ENCODE measurements around the gene PIP4K2C.
"Not testable (repeated sequence)": the region's sequence is repeated elsewhere in the genome, so short reads cannot be mapped to it uniquely, and the experiment has no call there.

Gene PIP4K2C

DNA sequence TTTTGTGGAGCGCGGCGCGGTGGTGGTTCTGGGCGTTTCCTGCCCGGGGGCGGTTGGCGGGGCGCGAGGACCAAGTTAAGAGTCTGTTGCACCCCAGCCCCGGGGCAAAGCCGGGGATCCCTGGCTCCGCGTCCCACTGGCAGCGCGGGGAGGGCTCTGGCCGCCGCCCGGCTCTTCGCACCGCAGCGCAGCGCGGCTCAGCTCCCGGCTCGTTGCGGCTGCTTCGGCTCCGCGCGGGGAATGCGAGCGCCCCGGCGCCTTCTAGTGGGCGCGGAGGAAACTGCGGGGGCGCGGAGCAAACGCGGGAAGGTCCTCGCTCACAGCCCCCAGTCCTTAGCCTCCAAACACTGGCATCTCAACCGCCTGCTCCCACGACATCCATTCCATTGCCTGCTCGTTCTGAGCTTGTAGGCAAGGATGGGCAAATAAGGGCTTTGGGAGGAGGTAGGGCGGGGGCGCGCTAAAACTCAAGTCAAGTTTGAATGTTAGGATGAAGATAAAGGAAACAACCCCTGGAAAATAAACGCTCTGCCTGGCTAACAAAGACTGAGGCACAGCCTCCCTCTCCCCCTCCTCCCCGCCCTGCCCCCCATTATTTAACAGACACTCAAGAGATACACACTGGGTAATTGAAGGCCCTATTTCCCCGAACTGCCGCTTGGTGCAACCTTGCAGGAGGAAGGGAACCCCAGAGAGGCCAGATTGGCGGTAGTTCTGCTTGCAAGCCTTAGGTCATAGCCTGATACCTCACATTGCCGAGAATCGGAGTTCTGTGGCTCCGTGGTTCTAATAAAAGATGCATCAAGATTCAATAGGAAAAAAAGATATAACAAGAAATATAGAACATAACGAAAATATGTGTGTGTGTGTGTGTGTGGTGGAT lies 42.2 kb downstream of the PIP4K2C start, which contains the start of gene B4GALNT1:
Gene B4GALNT1, minus strand, starts transcription at position 244 of the 883 bp plus-strand sequence. CDS start 1,069 bp downstream, outside the sequence.
- Histone ChIP-seq H3K36me3 (ENCODE audit: low read depth) (no peaks in the 10 kb centered on the region), H3K27ac (ENCODE audit: poor library complexity, severe bottlenecking) (no peak within 1 kb of the TSS), H3K27me3 (ENCODE audit: insufficient read depth, poor library complexity, severe bottlenecking) (peaks cover 3% of the 10 kb centered on the region), H3K4me3 (ENCODE audit: severe bottlenecking) (peak within 1 kb of the TSS; percentile 48), H3K4me1 (ENCODE audit: insufficient read depth, poor library complexity, severe bottlenecking) (no peaks in the 10 kb centered on the region), H3K9me3 (ENCODE audit: severe bottlenecking) (no peaks in the 10 kb centered on the region)
- ATAC-seq (ENCODE audit: low read depth) (peak; percentile 82), DNase-seq (ENCODE audit: low spot score) (peak; percentile 60)
- TF ChIP-seq CTCF (IDR thresholded peaks at IDR 0.05; ENCODE audit: poor library complexity, severe bottlenecking), result peak; percentile 92

- not testable (repeated sequence) for ATAC-seq (ENCODE audit: low read depth); H3K9me3 ChIP-seq (ENCODE audit: severe bottlenecking); H3K4me3 ChIP-seq (ENCODE audit: severe bottlenecking); H3K36me3 ChIP-seq (ENCODE audit: low read depth); H3K27me3 ChIP-seq (ENCODE audit: insufficient read depth, poor library complexity, severe bottlenecking); H3K4me1 ChIP-seq (ENCODE audit: insufficient read depth, poor library complexity, severe bottlenecking); DNase-seq (ENCODE audit: low spot score); H3K27ac ChIP-seq (ENCODE audit: poor library complexity, severe bottlenecking)
These were observed 45.7 kb downstream of the PIP4K2C start for GRCh38 chr12:57636731-57637130.

DNA sequence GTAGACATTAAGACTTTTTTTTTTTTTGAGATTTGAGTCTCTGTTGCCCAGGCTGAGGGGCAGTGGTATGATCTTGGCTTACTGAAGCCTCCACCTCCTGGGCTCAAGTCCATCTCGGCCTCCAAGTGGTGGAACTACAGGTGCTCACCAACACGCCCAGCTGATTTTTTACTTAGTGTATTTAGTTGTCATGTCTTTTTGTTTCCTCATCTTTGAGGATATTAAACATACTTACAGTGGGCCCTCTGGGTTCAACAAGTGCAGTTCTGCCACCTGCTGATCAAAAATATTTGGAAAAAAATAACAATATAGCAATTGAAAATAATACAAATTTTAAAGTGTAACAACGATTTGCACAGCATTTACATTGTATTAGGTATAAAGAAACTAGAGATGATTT lies 46.4 kb downstream of the PIP4K2C start:
- no peak overlapping the region for H3K27ac ChIP-seq (ENCODE audit: poor library complexity, severe bottlenecking)
- no peaks in the 10 kb centered on the region for H3K36me3 ChIP-seq (ENCODE audit: low read depth)
- H3K27me3 ChIP-seq (ENCODE audit: insufficient read depth, poor library complexity, severe bottlenecking), result peaks cover 7% of the 10 kb centered on the region
- H3K9me3 ChIP-seq (ENCODE audit: severe bottlenecking), result no peaks in the 10 kb centered on the region
- no peak for DNase-seq (ENCODE audit: low spot score)
- H3K4me1 ChIP-seq (ENCODE audit: insufficient read depth, poor library complexity, severe bottlenecking), result no peaks in the 10 kb centered on the region
- H3K4me3 ChIP-seq (ENCODE audit: severe bottlenecking), result no peak overlapping the region
- ATAC-seq (ENCODE audit: low read depth), result no peak
- peak; percentile 19 for TF ChIP-seq CTCF (IDR thresholded peaks at IDR 0.05; ENCODE audit: poor library complexity, severe bottlenecking)

DNA sequence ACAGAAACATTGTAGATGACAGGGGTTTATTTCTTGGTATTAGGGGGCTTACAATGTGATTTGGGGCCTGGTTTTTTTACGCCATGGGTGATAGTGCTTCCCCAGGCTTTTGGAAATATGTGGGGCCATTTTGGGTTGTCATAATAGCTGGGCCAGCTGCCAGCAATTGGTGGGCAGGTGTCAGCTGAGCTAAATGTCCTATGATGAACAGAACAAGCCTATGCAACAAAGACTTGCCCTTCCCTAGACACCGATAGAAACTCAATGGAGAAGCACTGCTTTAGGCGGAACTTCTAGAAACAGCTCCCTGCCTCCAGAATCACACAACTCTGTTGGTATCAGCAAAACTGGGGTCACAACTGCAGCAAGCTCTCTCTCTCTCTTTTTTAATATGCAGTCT lies 47.1 kb downstream of the PIP4K2C start:
- DNase-seq (ENCODE audit: low spot score) (no peak), ATAC-seq (ENCODE audit: low read depth) (no peak)
- H3K4me1 ChIP-seq (ENCODE audit: insufficient read depth, poor library complexity, severe bottlenecking), result no peaks in the 10 kb centered on the region
- no peak overlapping the region for H3K4me3 ChIP-seq (ENCODE audit: severe bottlenecking)
- no peak for TF ChIP-seq CTCF (IDR thresholded peaks at IDR 0.05; ENCODE audit: poor library complexity, severe bottlenecking)
- H3K36me3 ChIP-seq (ENCODE audit: low read depth), result no peaks in the 10 kb centered on the region
- H3K27me3 ChIP-seq (ENCODE audit: insufficient read depth, poor library complexity, severe bottlenecking), result peaks cover 6% of the 10 kb centered on the region
- no peaks in the 10 kb centered on the region for H3K9me3 ChIP-seq (ENCODE audit: severe bottlenecking)
- no peak overlapping the region for H3K27ac ChIP-seq (ENCODE audit: poor library complexity, severe bottlenecking)

- H3K4me1 ChIP-seq (ENCODE audit: insufficient read depth, poor library complexity, severe bottlenecking), result no peaks in the 10 kb centered on the region
- H3K4me3 ChIP-seq (ENCODE audit: severe bottlenecking), result no peak overlapping the region
- DNase-seq (ENCODE audit: low spot score), result no peak
- TF ChIP-seq CTCF (IDR thresholded peaks at IDR 0.05; ENCODE audit: poor library complexity, severe bottlenecking), result no peak
- peaks cover 6% of the 10 kb centered on the region for H3K9me3 ChIP-seq (ENCODE audit: severe bottlenecking)
- no peaks in the 10 kb centered on the region for H3K36me3 ChIP-seq (ENCODE audit: low read depth)
- ATAC-seq (ENCODE audit: low read depth), result no peak
- no peak overlapping the region for H3K27ac ChIP-seq (ENCODE audit: poor library complexity, severe bottlenecking)
- peaks cover 6% of the 10 kb centered on the region for H3K27me3 ChIP-seq (ENCODE audit: insufficient read depth, poor library complexity, severe bottlenecking)
These were observed 49.4 kb downstream of the PIP4K2C start for GRCh38 chr12:57640175-57641042.
